CD4-positive, alpha-beta T cell treated with Interleukin-12 subunit alpha and Interleukin-12 subunit beta, for 1 hour (primary cell): ENCODE data around the gene SPNS2.
A peak's percentile ranks its signal among the peaks of the same experiment; 100 is the strongest.

ENCODE experiments used
- DNase-seq: peaks from one replicate; pipeline ENCODE4 v3.0.0-alpha.2; 2020

The SPNS2 gene

DNA sequence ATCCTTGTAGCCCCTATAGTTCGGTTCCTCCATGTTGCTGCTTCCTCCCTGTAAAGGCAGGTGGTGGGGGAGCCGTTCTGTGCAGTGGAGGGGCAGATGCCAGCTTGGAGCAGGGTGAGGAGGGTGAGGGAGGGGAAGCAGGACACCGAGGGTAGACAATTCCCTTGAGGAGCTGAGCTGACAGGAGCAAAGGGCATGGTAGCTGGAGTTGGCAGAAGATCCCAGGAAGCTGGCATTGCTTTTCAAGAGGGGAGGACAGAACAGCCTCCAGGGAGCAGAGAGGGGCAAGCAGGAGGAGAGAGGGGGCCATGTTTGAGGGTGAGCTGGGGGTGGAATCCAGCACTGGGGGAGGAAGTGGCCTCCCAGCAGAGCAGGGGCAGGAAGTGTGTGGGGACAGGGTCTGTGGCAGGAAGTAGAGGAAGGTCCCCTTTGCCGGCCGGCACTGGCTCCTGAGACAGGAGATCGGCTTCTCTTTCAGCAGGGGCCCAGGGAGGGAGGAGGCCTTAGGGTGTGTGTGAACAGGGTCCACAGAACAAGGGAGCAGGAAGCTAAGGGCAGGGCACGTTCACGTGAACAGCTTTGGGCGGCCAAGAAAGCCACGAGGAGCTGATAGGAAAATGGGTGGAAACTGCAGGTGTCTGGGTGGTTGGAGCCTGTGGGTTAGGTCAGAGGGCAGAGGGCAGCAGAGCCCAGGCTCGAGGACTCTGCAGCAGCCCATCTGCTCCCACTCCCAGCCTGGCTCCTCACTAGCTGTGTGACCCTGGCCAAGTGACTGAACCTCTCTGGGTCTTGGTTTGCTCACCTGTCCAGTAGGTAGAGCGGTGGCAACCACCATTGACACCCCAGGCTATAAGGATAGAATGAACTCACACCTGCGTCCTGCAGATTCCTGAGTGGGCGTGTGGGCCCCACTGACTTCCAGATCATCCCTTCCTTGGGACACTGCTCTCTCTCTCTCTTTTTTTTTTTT, 17.5 kb upstream of the SPNS2 start:
- peak; percentile 42 for DNase-seq

DNA sequence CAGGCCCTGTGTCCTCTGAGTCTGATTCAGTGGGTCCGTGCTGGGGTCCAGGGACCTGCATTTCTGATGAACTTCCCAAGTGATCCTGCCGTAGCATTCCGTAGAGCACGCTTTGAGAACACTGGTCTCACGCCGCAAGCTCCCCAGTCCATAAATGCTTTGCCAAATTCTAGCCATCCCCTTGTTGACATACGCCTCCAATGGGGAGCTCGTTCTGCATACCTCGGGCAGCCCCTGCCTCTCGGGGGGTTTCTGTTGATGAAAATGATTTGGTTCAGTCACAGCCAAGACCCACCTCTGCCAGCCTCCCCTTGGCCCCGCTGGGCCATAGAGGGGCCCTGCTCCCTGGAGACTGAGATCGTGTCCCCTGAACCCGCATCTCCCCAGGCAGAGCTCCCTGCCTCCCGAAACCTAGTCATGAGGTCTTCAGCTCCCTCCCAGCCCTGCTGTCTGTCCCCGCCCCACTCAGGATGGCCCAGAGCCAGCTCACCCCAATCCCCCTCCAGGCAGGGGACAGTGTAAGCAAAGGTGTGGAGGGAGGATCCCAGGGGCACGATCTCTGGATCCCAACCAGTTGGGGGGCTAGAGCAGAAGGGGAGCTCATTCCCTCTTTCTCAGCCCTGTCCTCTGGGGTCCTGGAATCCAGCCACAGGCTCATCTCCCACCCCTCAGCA, 16.2 kb upstream of the SPNS2 start:
- DNase-seq: no peak

GRCh38 chr17:4483012-4483840, 15.5 kb upstream of the SPNS2 start:
- DNase-seq: no peak

DNA sequence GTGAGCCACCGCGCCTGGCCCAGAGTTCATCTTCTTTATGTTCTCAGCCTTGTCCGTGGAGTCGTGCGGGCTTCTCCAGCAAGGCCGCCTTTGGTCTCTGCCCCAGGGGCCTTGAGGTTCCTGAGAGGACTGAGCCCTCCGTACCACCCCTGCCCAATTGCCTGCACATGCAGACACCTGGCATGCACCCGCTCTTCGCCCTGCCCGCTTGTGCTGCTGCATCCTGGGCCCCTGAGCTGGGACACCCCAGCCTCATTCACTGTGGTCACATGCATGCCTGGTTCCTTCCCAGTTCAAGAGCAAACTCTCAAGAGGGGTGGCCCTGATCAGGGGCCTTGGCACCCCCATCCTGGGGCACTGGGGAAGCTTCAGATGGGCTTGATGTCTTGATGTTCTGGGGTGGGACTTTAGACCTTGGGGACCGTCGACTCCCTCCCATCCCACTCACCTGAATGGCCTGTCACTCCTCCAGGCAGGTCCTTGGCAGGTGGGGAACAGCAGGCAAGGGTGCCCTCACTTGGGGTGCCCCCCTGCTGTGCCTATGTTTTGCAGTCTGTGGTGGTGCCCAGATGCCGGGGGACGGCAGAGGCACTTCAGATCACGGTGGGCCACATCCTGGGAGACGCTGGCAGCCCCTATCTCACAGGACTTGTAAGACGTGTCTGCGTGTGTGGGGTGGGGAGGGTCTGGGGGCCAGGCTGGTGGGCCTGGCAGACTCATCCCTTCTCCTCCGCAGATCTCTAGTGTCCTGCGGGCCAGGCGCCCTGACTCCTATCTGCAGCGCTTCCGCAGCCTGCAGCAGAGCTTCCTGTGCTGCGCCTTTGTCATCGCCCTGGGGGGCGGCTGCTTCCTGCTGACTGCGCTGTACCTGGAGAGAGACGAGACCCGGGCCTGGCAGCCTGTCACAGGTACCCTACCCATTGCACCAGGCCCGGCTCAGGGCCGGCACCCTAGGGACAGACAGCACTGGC, 12.7 kb upstream of the SPNS2 start:
- peak; percentile 52 for DNase-seq

- DNase-seq: no peak
These were observed 11.4 kb upstream of the SPNS2 start for GRCh38 chr17:4487296-4487695.

DNA sequence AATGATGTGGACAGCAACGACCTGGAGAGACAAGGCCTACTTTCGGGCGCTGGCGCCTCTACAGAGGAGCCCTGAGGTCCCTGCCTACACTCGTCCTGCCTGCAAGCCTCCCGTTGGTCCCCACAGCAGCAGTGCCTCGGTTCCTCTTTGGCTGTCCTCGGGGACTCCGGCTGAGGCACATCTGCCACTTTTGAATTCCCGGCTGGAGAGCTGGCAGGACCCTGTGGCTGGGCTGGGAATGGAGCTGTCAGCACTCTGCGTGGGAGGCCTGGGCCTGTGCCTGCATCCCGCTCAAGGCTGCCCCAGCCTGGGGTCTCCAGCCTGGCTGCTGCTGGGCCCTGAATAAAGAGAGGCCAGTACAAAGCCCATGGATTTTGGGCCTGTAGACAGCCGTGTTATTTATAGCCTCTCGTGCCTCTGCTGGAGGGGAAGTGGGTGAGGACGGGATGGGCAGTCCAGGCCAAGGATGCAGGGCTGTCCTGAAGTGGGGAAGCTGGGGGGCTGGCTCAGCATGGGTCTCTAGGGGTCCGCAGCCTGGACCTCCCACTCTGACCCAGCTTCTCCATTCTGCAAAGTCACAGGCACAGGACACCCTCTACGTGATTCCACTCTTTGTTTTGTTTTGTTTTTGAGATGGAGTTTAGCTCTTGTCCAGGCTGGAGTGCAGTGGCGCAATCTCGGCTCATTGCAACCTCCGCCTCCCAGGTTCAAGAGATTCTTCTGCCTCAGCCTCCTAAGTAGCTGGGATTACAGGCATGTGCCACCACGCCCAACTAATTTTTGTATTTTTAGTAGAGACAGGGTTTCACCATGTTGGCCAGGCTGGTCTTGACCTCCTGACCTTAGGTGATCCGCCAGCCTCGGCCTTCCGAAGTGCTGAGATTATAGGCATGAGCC, 10.6 kb upstream of the SPNS2 start:
- no peak for DNase-seq

DNA sequence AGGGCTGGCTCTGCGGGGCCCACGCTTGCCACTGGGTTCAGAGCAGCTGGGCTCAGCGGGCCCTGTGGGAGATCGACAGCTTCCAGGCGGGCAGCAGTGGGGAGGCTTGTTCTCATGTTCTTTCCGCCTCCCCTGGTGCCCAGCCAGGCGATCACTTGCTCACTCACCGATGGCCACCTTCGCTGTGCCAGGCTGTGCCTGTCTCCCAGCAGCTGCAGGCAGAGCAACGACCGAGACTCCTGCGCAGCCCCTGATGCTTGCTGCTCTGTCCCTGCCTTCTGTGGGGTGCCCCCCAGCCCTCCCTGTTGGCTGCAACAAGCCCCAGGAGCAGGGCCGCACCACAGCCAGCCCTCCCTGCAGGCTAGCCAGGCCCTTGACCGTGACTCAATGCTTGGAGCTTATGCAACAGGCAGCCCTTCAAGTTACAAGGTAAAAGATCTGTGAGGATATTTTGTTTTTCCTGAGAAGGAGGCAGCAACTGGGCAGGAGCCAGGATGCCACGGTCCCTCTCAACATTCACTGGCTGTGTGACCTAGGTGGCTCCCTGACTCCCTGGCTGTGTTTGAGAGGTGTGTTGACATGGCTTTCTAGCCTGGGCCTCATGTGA, 9.6 kb upstream of the SPNS2 start:
- DNase-seq: no peak

DNA sequence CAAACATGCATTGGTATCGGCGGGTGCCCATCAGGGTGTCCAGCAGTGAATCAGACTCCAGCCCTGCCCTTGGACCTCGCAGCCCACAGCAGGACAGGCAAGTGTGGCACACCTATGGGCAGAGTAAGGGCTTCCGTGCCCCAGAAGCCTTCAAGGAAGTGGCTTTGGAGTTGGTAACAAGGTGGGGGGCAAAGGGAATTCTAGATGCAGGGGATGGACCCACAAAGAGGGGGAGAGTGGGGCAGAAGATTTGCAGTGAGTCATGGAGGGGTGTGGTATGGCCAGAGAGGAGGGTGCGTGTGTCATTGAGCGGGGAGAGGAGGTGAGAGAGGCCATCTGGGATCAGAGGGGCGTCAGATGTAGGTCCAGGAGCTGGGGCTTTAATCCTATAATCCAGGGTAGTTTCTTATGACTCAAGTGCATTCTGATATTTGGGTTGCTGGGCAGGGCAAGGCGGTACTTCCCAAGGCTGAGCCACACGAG, 8.5 kb upstream of the SPNS2 start:
- DNase-seq: no peak

DNA sequence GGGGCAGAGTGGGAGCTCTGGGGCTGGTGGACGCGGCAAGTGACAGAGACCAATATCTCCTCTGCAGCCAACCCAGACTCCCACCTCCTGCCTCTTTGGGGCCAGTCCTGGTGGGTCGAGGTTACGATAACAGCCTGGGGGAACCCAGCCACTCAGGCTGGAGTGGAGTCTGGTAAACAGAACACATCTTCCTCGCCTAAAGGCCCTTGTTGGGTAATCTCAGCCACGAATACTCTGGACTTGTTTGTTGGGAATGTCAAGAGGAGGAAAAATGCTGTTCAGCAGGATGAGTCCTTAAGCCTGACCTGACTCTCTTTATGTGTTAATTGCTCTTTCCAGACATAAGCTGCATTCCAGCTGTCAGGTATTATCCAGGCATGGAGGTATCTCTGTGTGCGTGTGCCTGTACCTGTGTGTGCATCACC, 8.0 kb upstream of the SPNS2 start:
- DNase-seq: no peak

- DNase-seq: no peak
These were observed 5.7 kb upstream of the SPNS2 start for GRCh38 chr17:4492721-4493561.

- no peak for DNase-seq
These were observed 1.4 kb upstream of the SPNS2 start for GRCh38 chr17:4497101-4497824.

- DNase-seq: peak; percentile 46
These were observed 930 bp downstream of the SPNS2 start for GRCh38 chr17:4499431-4500190.

DNA sequence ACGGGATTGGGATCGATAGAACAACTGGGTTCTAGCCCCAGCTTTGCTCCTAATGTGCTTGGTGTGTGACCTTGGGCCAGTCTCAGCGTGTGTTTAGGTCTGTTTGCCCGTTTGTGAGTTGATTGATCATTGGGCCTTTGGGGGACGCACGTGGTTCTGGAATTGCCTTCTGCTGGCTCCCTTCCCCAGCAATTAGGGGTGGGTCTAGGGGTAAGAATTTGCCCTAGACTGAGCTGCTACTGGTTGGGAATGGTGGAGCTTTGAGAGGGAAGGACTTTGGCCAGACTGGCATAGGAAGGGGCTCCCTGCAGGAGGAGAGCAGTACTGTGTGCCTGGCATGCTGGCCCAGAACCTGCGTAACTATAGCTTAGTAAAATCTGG, 1.5 kb downstream of the SPNS2 start:
- no peak for DNase-seq

- no peak for DNase-seq
These were observed 2.7 kb downstream of the SPNS2 start for GRCh38 chr17:4501295-4501949.

GRCh38 chr17:4502466-4503154, 3.9 kb downstream of the SPNS2 start:
- DNase-seq: no peak

DNA sequence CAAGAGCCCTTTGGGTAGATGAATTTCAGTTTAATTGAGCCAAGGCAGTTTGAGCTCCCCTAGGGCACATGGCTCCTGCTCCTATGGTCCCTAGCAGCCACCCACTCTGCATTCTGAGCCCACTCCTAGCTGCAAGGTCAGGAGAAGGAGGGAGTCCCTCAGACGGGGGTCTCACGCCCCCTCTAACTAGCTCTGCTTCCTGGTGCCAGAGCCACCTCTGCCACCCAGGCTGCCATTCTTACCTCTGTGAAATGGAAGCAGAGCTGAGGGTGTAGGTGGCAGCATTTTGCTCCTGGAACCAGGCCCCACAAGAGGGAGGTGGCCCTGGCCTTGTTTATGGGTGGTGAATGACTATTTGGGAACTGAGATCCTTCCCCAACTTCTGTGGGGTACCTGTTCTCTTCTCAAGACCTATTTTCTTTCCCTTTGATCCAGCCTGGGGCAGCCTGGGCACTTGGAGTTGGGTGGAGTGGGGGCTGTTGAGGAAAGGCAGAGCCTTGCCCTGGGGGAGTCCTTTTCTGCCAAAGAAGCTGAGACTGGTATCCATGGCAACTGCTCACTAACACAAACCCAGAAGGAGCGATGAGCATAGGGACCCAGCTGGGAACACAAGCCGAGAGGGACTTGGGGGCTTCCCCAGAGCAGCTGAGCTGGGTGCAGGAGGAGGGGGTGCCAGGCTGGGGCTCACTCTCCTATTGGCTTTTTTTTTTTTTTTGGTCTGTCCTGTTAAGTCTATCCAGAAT, 4.8 kb downstream of the SPNS2 start:
- no peak for DNase-seq
